ENCODE data around the gene TEPSIN.

DNA sequence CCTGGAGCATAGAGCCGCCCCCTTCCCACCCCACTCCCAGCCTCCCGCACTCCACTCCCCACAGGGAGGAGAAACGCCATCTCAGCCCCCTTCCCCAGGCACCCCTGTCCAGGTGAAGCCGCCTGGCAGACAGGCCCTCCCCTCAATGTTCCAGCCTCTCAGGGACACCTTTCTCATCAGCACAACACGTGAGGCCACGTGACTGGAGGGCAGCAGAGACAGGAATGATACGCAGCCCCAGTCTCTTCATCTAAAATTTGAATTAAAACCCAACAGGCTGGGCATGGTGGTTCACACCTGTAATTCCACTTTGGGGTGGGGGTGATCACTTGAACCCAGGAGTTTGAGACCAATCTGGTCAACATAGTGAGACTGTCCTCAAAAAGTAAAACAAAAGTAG is 52.7 kb downstream of the TEPSIN start:
- no peak for TF ChIP-seq CTCF (IDR thresholded peaks at IDR 0.05)
- no peak for TF ChIP-seq POLR2A (IDR thresholded peaks at IDR 0.05)

All from esophagus squamous epithelium (tissue), 4 donors.